Pancreas (tissue), 10 donors: ENCODE measurements around the gene MINDY3. TPM values are rescaled to one million over a fixed set of nuclear protein-coding genes. Genes with fewer than 3 reads are reported as not detected.

Experiments
- ATAC-seq, 4 donors: fragments of 200-7000 bp; cut with Tn5 transposase; one replicate each; pipeline versions ENCODE4 v1.8.0 to v1.9.1; 2020; ENCODE audit warnings: mild to moderate bottlenecking in 4 of 4, moderate library complexity in 4 of 4
- DNase-seq, 6 donors: peaks; one replicate each; pipeline ENCODE4 v3.0.0-alpha.2; 2020
- FAIRE-seq: peaks from 2 replicates; lab custom pipeline; 2012; peaks lifted over from hg19 to GRCh38; lab: Jason Lieb, UNC
- H3K27ac ChIP-seq, 4 donors: fragments of 200-600 bp; sonication (generic); 1 replicate in 3 of 4; 2 replicates in 1 of 4; pipeline versions ENCODE4 v1.5.0 to v1.8.0; 2020
- H3K27me3 ChIP-seq, 4 donors: fragments of 200-600 bp; one replicate each; pipeline ENCODE4 v1.8.0; 2021
- H3K36me3 ChIP-seq, 3 donors: fragments of 200-600 bp; sonication (generic) in 1 of 3; one replicate each; pipeline versions ENCODE4 v1.5.0 to v1.8.0; 2020 to 2021
- H3K4me1 ChIP-seq, 3 donors: fragments of 200-600 bp; one replicate each; pipeline ENCODE4 v1.8.0; 2021
- H3K4me3 ChIP-seq, 4 donors: fragments of 200-600 bp; sonication (generic) in 2 of 4; one replicate each; pipeline versions ENCODE4 v1.5.0 to v1.8.0; 2020 to 2021
- H3K9me3 ChIP-seq, 4 donors: fragments of 200-600 bp; one replicate each; pipeline ENCODE4 v1.8.0; 2021
- WGBS, 2 donors: extraction: QIAGEN DNeasy Blood & Tissue Kit; methylation state at CpG; one replicate each; pipeline ENCODE4 v1.1.7; 2013; 5-methylcytosine and 5-hydroxymethylcytosine counted together
- intact Hi-C, 3 donors: fragments of 100-400 bp; cut with DNase I; formaldehyde crosslinking; loops; one replicate each; pipeline versions ENCODE4 v1.11.1 to v1.14.2; 2022
- polyA plus RNA-seq, 2 donors: library from polyadenylated mRNA; stranded (reverse); fragments of 200-250 nt; gene quantifications; one replicate each; pipeline ENCODE4 v1.2.3, GENCODE V29; 2013
- total RNA-seq, 6 donors: library from RNA; stranded (reverse); fragmentation: NEBNext Ultra II Directional in 4 of 6; extraction: Animal tissue kit (Norgen Biotek cat#: 25700) in 4 of 6; gene quantifications; one replicate each; pipeline versions ENCODE4 v1.2.1 to v1.2.4, GENCODE V29; 2021 to 2023
- TF ChIP-seq, protein P1 (sequence below), 4 donors: fragments of 200-600 bp; sonication (generic) in 3 of 4; IDR thresholded peaks; one replicate each; pipeline versions ENCODE4 v1.5.0 to v1.8.0; 2021; ENCODE audit warnings: antibody characterized with exemption in 4 of 4
- donor health status: healthy with polysubstance abuse.
- donor health status: DM: no; HTN: no; CAD: no; lungs with moderate emphysema.
- donor health status: DM: no; HTN: no; CAD: no.
- donor health status: control.
- donor health status: control.
- donor health status: Bipolar disorder and iron deficiency.
- donor health status: DM: yes; HTN: yes; CAD: no.
- donor health status: DM: no; HTN: no; CAD: no.
- donor health status: DM: no; HTN: no; CAD: no.
- donor health status: DM: yes; HTN: yes; CAD: no.

Gene MINDY3
- total and polyA plus RNA-seq, 8 donors = 6.9 to 14.6 (median 11.6) TPM

DNA sequence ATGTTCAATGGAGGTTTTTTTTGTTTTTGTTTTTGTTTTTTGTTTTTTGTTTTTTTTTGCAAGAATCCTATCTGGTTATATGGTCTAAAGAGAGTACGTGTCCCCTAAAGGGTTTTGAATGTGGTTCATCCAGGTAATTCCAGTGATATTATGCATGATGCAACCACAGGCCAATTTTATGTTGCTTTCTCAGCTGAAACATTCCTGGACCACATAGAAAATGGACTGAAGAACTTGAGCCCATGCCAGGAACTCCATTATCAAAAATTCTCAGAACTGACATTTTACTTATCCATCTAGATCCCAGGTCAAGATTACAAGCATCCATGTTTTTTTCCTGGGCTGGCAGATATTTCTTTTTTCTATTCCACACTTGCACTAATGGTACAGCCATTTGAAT is 11.5 kb upstream of the MINDY3 start:
- ATAC-seq (no peak), FAIRE-seq (no peak), DNase-seq (no peak)
- Histone ChIP-seq H3K4me3 (no peak overlapping the region), H3K27ac (no peak overlapping the region), H3K27me3 (peaks cover 0 to 29% (median 2%) of the 10 kb centered on the region in 4 donors), H3K9me3 (no peaks in the 10 kb centered on the region), H3K36me3 (no peaks in the 10 kb centered on the region), H3K4me1 (no peaks in the 10 kb centered on the region)
- WGBS, 2 donors = 63 to 86% methylated on average over 1 of the region's 1 CpG
- TF ChIP-seq, protein P1, sequence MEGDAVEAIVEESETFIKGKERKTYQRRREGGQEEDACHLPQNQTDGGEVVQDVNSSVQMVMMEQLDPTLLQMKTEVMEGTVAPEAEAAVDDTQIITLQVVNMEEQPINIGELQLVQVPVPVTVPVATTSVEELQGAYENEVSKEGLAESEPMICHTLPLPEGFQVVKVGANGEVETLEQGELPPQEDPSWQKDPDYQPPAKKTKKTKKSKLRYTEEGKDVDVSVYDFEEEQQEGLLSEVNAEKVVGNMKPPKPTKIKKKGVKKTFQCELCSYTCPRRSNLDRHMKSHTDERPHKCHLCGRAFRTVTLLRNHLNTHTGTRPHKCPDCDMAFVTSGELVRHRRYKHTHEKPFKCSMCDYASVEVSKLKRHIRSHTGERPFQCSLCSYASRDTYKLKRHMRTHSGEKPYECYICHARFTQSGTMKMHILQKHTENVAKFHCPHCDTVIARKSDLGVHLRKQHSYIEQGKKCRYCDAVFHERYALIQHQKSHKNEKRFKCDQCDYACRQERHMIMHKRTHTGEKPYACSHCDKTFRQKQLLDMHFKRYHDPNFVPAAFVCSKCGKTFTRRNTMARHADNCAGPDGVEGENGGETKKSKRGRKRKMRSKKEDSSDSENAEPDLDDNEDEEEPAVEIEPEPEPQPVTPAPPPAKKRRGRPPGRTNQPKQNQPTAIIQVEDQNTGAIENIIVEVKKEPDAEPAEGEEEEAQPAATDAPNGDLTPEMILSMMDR (IDR thresholded peaks at IDR 0.05) = no peak
- intact Hi-C loops = no loop called here

DNA sequence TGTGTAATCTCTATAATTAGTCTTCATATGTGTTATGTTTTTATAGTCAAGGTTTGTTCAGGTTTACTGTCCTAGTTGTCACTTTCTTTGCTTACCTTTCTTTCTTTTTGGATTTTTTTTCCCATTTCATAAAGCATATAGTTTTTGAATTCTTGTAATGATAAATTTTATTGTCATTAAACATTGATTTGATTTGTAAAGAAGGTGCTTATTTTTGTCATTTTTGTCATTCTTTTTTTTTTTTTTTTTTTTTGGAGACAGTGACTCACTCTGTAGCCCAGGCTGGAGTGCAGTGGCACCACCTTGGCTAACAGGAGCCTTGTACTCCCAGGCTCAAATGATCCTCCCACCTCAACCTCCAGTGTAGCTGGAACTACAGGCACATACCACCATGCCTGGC is 9.6 kb upstream of the MINDY3 start:
- H3K36me3 ChIP-seq = no peaks in the 10 kb centered on the region

DNA sequence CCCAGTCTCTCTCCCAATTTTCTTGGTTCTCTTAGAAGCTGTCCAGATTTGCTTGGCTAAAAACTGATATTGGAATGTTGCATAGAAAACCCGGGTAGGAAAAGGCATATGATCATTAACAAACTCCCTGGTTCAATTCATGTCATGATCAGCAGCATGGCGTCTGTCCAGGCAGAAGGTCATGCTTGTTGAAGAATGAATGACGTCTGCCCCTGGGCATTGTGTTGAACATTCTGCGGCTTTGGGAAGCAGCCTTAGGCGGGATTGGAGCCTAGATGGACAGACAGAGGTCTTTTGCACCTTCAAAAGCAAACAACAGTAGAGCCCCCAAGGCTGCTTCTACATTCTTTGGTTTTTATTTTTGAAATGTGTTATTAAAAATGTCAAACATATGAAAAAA is 7.7 kb upstream of the MINDY3 start:
- FAIRE-seq = no peak
- no peaks in the 10 kb centered on the region for H3K36me3 ChIP-seq
- no peak for ATAC-seq
- no peaks in the 10 kb centered on the region for H3K9me3 ChIP-seq
- intact Hi-C loops = no loop called here
- no peak overlapping the region for H3K27ac ChIP-seq
- peaks cover 0 to 47% (median 2%) of the 10 kb centered on the region in 4 donors for H3K27me3 ChIP-seq
- TF ChIP-seq, protein P1 (IDR thresholded peaks at IDR 0.05) = no peak
- no peak overlapping the region for H3K4me3 ChIP-seq
- DNase-seq = no peak
- no peaks in the 10 kb centered on the region for H3K4me1 ChIP-seq
- WGBS, 2 donors = 36 to 44% methylated on average over 5 of the region's 5 CpGs

More for the DNA sequence above, 9.6 kb upstream of the MINDY3 start:
- H3K27ac ChIP-seq = no peak overlapping the region
- H3K9me3 ChIP-seq = no peaks in the 10 kb centered on the region
- FAIRE-seq = no peak
- H3K27me3 ChIP-seq = peaks cover 0 to 36% (median 2%) of the 10 kb centered on the region in 4 donors
- TF ChIP-seq, protein P1 (IDR thresholded peaks at IDR 0.05) = no peak
- ATAC-seq = no peak
- no peak for DNase-seq
- no peaks in the 10 kb centered on the region for H3K4me1 ChIP-seq
- H3K4me3 ChIP-seq = no peak overlapping the region
- intact Hi-C loops = no loop called here

DNA sequence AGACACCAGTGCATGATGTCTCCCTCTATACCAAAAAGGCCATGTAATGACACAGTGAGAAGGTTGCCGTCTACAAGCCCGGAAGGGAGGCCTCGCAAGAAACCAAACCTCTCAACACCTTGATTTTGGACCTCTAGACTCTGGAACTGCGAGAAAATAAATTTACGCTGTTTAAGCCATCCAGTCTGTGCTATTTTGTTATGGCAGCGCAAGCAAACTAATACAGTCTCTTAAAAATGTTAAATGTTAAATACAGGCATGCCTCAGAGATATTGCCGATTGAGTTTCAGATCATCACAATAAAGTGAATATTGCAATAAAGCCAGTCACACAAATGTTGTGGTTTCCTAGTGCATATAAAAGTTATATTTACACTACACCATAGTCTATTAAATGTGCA is 5.0 kb upstream of the MINDY3 start:
- H3K4me1 ChIP-seq = peaks cover 0 to 4% (median 0%) of the 10 kb centered on the region in 3 donors
- no peaks in the 10 kb centered on the region for H3K36me3 ChIP-seq
- no peak overlapping the region for H3K4me3 ChIP-seq
- 89 to 92% methylated on average over 7 of the region's 7 CpGs for WGBS, 2 donors
- DNase-seq = no peak
- intact Hi-C loops = no loop called here
- no peak overlapping the region for H3K27ac ChIP-seq
- H3K27me3 ChIP-seq = peaks cover 0 to 35% (median 2%) of the 10 kb centered on the region in 4 donors
- no peak for ATAC-seq
- H3K9me3 ChIP-seq = no peaks in the 10 kb centered on the region
- TF ChIP-seq, protein P1 (IDR thresholded peaks at IDR 0.05) = no peak
- no peak for FAIRE-seq

DNA sequence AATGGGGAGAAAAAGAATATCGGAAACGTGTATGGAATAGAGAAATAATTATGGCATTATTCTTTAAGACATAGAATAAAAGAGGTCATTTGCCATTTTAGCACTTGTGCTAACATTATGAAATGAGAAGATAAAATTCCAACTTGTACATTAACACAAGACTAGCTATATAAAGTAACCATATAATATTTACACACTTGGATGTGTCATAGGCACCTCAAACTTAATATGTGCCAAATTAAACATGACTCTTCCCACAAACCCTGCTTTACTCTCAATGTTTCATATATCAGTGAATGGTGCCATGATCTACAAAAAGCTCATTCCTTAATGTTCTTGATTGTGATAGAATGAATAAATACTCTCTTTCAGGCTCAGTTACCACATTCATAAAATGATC is 4.1 kb upstream of the MINDY3 start:
- DNase-seq = no peak
- Histone ChIP-seq H3K9me3 (no peaks in the 10 kb centered on the region), H3K27ac (no peak overlapping the region), H3K27me3 (peaks cover 0 to 35% (median 2%) of the 10 kb centered on the region in 4 donors), H3K36me3 (no peaks in the 10 kb centered on the region), H3K4me3 (no peak overlapping the region), H3K4me1 (peaks cover 0 to 4% (median 0%) of the 10 kb centered on the region in 3 donors)
- TF ChIP-seq, protein P1 (IDR thresholded peaks at IDR 0.05) = no peak
- no peak for ATAC-seq
- intact Hi-C loops = no loop called here
- WGBS, 2 donors = 54 to 62% methylated on average over 2 of the region's 2 CpGs
- no peak for FAIRE-seq
